GM10847 (cell line): Measurements from ENCODE around the gene LAP3.

ENCODE experiments used
- POLR2A ChIP-seq: IDR thresholded peaks from 2 replicates; pipeline ENCODE4 v1.6.1; 2011; ENCODE audit not compliant: insufficient read length; ENCODE audit errors: extremely low read depth

The LAP3 gene

GRCh38 chr4:17636341-17636695 lies 59.3 kb downstream of the LAP3 start:
- no peak for TF ChIP-seq POLR2A

GRCh38 chr4:17636696-17637622 lies 60.0 kb downstream of the LAP3 start:
- TF ChIP-seq POLR2A, result no peak

DNA sequence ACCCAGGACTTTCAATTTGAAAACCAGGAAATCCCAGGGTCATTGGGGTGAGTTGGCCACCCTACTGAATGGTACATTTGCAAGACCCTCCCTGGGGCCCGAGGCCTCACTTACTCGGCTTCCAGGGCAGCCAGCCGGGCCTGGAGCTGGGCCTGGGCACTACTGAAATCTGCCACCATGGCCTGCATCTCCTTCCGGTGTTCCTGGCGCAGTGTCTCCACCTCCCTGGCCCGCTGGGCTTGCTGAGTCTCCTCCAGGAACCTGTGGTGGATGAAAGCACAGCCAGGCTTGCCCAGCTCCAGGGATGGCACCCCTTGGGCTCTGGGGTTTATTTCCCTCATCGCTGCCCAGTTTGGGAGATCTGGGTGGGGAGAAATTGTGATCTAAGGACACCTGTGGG lies 62.1 kb downstream of the LAP3 start:
- no peak for TF ChIP-seq POLR2A

DNA sequence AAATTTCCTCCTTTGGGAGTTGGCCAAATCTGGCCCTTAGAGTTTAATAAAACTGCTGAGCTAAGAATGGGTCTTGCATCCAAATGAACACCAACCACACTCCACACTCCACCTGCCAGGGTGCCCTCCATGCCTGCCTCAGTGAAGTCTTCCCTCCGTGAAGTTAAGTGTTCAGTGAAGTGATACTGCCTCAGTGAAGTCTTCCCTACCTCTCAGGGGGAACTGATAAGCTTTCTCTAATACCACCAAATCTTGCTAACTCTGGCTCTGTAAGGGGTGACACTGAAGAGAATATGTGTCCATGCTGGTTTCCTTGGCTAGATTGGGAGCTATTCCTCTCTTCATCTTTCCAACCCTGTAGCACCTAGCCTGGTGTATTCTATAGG lies 65.4 kb downstream of the LAP3 start:
- TF ChIP-seq POLR2A, result no peak

DNA sequence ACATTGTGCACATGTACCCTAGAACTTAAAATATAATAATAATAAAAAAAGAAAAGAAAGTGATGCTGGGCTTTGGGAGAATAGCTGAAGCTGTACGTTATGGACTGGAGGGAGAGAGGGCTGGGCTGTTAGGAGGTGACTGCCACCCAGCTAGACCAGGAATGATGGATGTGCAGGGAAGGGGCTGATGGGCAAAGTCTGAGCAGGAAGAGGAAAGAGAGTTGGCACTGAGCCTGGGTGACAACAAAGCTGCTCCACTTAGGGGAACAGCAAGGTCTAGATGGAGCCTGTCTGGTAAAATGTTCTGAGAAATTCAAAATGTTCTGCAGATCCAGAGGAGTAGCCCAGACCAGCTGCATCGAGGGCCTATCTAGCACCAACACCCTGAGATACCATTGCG lies 69.7 kb downstream of the LAP3 start:
- TF ChIP-seq POLR2A, result no peak

GRCh38 chr4:17647176-17647806 lies 70.3 kb downstream of the LAP3 start:
- TF ChIP-seq POLR2A, result no peak

- TF ChIP-seq POLR2A, result no peak
Measured at GRCh38 chr4:17647927-17648326, 70.9 kb downstream of the LAP3 start.

DNA sequence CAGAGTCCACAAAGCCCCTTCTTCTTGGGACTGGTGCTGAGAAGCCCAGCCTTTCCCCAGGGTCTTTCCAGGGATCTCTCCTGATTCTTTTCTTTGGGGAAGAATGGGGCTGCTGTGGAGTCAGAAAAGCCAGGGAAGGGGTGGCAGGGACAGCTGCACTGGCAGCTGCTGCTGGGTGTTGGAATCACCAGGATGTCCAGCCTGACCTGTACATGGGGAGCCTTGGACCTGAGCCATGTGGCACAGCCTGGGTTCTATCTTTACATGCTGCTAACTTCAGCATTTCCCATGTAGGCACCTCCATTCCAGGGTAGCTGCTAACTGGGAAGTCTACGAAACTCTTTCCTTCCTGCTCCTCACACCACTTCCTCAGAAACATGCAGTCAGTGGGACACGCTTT lies 73.4 kb downstream of the LAP3 start:
- TF ChIP-seq POLR2A, result no peak

DNA sequence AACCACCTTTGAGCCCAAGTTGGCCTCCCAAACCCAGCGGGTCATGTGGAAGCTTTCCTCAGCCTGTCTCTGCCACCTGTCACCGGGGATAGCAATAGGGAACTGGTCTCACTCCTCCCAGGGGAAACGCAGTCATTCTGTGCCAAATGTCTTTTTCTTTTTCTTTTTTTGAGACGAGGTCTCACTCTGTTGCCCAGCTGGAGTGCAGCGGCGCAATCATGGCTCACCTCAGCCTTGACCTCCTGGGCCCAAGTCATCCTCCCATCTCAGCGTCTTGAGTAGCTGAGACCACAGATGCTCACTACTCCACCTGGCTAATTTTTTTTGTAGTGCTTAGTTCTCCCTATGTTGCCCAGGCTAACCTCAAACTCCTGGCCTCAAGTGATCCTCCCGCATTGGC lies 77.7 kb downstream of the LAP3 start:
- no peak for TF ChIP-seq POLR2A

DNA sequence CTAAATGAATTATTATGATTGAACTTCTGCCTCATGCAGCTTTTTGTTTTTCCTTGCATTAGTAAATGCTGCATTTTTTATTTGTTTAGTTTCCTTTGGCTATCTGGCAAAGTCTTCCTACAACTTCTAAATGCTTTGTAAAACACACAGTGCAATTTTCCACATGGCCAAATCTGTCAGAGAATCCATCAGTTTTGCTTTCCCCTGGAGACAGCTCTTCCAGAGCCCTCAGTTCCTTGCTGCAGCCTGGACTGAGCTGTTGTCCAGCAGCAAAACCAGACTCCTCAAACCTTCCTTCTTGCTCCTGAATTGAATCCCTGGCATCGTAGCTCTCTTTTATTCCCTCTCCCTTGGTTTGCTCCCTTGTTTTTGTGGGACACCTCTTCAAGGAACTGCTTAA lies 80.1 kb downstream of the LAP3 start:
- no peak for TF ChIP-seq POLR2A
